Activated CD8-positive, alpha-beta memory T cell treated with anti-CD3 and anti-CD28 coated beads for 48 hours (primary cell): ENCODE measurements around the gene IARS1.

Experiments used
- DNase-seq, 3 experiments: peaks; one replicate each; pipeline ENCODE4 v3.0.0-alpha.2; 2020; ENCODE audit warnings: low read depth in 2 of 3, low spot score in 2 of 3

Gene IARS1

GRCh38 chr9:92295827-92296258, 2.3 kb upstream of the IARS1 start:
- DNase-seq, result no peak

GRCh38 chr9:92295240-92295790, 1.8 kb upstream of the IARS1 start:
- no peak for DNase-seq

- DNase-seq, result peak in 1 of 3 experiments; percentile 14
Observed at GRCh38 chr9:92294297-92294676, 790 bp upstream of the IARS1 start.

GRCh38 chr9:92293075-92293354, 482 bp downstream of the IARS1 start:
- DNase-seq, result no peak

- no peak for DNase-seq
Observed at GRCh38 chr9:92292338-92293074, 991 bp downstream of the IARS1 start.

GRCh38 chr9:92291577-92291976, 1.9 kb downstream of the IARS1 start:
- DNase-seq, result no peak

GRCh38 chr9:92290785-92291429, 2.6 kb downstream of the IARS1 start:
- no peak for DNase-seq

GRCh38 chr9:92289708-92290390, 3.6 kb downstream of the IARS1 start:
- DNase-seq, result no peak

GRCh38 chr9:92279302-92279701, 14.2 kb downstream of the IARS1 start:
- DNase-seq, result no peak

- no peak for DNase-seq
Observed at GRCh38 chr9:92278110-92278509, 15.4 kb downstream of the IARS1 start.

GRCh38 chr9:92276331-92277032, 17.0 kb downstream of the IARS1 start:
- DNase-seq, result no peak

- no peak for DNase-seq
Observed at GRCh38 chr9:92275541-92275940, 18.0 kb downstream of the IARS1 start.

- no peak for DNase-seq
Observed at GRCh38 chr9:92270511-92270910, 23.0 kb downstream of the IARS1 start.

- DNase-seq, result no peak
Observed at GRCh38 chr9:92266486-92266885, 27.0 kb downstream of the IARS1 start.

GRCh38 chr9:92265154-92265553, 28.3 kb downstream of the IARS1 start:
- DNase-seq, result no peak

GRCh38 chr9:92263131-92263530, 30.4 kb downstream of the IARS1 start:
- DNase-seq, result no peak

- no peak for DNase-seq
Observed at GRCh38 chr9:92257327-92257726, 36.2 kb downstream of the IARS1 start.

- no peak for DNase-seq
Observed at GRCh38 chr9:92254381-92255337, 38.8 kb downstream of the IARS1 start.

GRCh38 chr9:92253656-92254055, 39.8 kb downstream of the IARS1 start:
- DNase-seq, result no peak

GRCh38 chr9:92247981-92248380, 45.5 kb downstream of the IARS1 start:
- no peak for DNase-seq
